ENCODE results near the gene IZUMO1. TPM values are rescaled to one million over a fixed set of nuclear protein-coding genes. Genes with fewer than 3 reads are reported as not detected.

IZUMO1 gene
- total and polyA plus RNA-seq, 9 of the 15 experiments (the other 6 are each of a cell fraction or from before 2014, with no cell fraction given): 0.14 to 2.1 (median 0.73) TPM

- TF ChIP-seq TBP (optimal IDR thresholded peaks at IDR 0.05; ENCODE audit: low read depth, low read length) (peak; percentile 4), ZKSCAN8 (CRISPR knock-in tag; IDR thresholded peaks at IDR 0.05) (no peak), CREBBP (IDR thresholded peaks at IDR 0.05; ENCODE audit: low read depth, low read length) (no peak), ZNF212 (CRISPR knock-in tag; IDR thresholded peaks at IDR 0.05) (no peak), ZNF57 (CRISPR knock-in tag; IDR thresholded peaks at IDR 0.05) (no peak), SLC30A9 (CRISPR knock-in tag; IDR thresholded peaks at IDR 0.05) (no peak), FUS (optimal IDR thresholded peaks at IDR 0.05; ENCODE audit: low read depth, low read length) (no peak), ZBTB49 (CRISPR knock-in tag; IDR thresholded peaks at IDR 0.05; ENCODE audit: borderline replicate concordance) (no peak), E2F5 (CRISPR knock-in tag; IDR thresholded peaks at IDR 0.05) (no peak), ZNF23 (CRISPR knock-in tag; IDR thresholded peaks at IDR 0.05) (no peak), NFYB (IDR thresholded peaks at IDR 0.05; ENCODE audit: extremely low read depth, insufficient read length) (no peak), ZNF76 (CRISPR knock-in tag; IDR thresholded peaks at IDR 0.05; ENCODE audit: borderline replicate concordance) (peak; percentile 97), RFX7 (CRISPR knock-in tag; IDR thresholded peaks at IDR 0.05) (no peak), TAF9B (IDR thresholded peaks at IDR 0.05; ENCODE audit: partially characterized antibody) (no peak), SMARCB1 (IDR thresholded peaks at IDR 0.05; ENCODE audit: insufficient read length, low read depth) (no peak), REST (IDR thresholded peaks at IDR 0.05; ENCODE audit: borderline replicate concordance) (peak; percentile 93), REST (CRISPR knock-in tag; IDR thresholded peaks at IDR 0.05; ENCODE audit: low read depth) (peak; percentile 76), ZNF707 (CRISPR knock-in tag; conservative IDR thresholded peaks at IDR 0.05) (no peak), ZFPM2 (CRISPR knock-in tag; IDR thresholded peaks at IDR 0.05) (no peak)
These were observed 48.5 kb upstream of the IZUMO1 start (continued) for GRCh38 chr19:48795055-48795684.
